ENCODE results near the gene ANKRD60. TPM values are rescaled to one million over a fixed set of nuclear protein-coding genes. Genes with fewer than 3 reads are reported as not detected.

The ANKRD60 gene
- total RNA-seq, 1 experiment from 2014 or later: not detected

DNA sequence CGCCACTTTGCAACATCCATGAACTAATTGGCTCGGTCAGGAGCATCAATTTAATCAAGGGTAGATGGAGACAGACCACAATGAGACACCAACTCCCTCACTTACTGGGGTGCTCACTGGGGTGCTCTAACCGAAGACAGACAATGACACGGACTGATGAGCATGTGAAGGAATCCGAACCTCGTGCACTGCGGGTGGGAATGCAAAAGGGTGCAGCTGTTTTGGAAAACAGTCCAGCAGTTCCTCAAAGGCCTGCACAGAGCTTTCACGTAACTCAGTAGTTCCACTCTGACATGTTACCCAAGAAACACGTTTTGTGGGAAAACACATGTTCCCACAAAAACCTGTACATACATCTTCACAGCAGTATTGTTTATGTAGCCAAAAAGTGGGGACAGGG, 26.8 kb downstream of the ANKRD60 start:
- no peak for DNase-seq (ENCODE audit: low spot score)
- in situ Hi-C loops (cut with HindIII; ENCODE audit: low sequenced_read_pairs): no loop called here

DNA sequence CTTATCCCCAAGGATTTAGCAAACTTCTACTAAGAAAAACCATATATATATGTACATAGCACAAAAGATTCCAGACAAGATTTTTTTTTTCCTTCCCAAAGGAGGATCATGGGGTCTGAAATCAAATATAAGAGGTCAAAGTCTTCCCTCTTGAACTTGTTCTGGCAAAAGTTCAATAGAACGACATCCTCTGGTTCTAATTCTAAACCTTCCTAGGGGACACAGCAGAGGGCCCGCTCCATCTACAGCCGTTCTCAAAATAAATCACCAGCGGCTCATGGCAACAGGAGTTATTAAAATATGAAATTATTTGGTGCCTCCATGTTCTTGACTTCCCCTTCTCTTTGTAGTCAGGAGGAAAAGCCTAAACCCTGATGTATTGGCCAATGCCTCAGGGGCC, 29.0 kb downstream of the ANKRD60 start:
- in situ Hi-C loops (cut with HindIII; ENCODE audit: low sequenced_read_pairs): loop anchor here (25.0 kb wide), 1 partner anchor 587 kb away; the partner anchor contains the start of gene ZBP1
- DNase-seq (ENCODE audit: low spot score): no peak

DNA sequence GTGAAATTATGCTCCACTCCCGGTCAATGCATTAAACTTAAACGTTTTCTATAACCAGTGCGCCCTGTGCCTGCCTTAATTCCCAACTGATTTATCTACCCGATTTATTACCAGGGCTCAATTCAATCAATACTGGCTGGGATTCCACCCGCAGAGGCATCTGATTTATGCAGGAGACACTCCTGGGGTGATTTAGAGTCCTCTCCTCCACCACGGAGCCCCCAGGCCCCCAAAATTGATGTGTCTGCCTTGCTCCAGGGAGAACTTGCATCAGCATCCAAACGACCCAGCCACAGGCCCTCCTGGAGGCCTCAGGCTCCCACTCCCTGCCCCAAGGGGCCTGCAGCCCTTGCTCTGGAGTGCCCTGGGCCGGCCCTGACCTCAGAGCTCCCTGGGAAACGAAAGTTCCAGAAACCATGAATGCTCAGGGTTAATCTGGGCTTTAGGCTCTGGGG, 29.5 kb downstream of the ANKRD60 start:
- DNase-seq (ENCODE audit: low spot score): no peak
- in situ Hi-C loops (cut with HindIII; ENCODE audit: low sequenced_read_pairs): loop anchor here (25.0 kb wide), 1 partner anchor 587 kb away; the partner anchor contains the start of gene ZBP1

DNA sequence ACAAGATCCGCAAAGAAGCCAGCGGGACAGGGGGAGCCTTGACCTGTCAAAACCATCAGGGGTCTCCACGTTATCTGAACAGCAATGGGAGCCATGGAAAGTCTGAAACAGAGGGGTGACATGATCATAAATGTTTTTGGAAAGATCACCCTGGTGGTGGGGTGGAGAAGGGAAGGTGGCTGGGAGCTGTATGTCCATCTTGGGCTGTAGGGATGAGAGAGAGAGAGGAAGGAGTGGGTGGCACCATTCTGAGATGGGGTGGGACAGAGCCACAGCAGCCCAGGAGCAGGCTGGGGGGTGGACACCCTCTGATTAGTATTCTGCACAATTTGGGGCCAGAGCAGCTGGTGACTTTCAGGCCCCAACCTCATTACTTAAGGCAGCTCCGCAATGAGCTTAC, 30.1 kb downstream of the ANKRD60 start:
- in situ Hi-C loops (cut with HindIII; ENCODE audit: low sequenced_read_pairs): loop anchor here (25.0 kb wide), 1 partner anchor 586 kb away; the partner anchor contains the start of gene ZBP1
- DNase-seq (ENCODE audit: low spot score): no peak

DNA sequence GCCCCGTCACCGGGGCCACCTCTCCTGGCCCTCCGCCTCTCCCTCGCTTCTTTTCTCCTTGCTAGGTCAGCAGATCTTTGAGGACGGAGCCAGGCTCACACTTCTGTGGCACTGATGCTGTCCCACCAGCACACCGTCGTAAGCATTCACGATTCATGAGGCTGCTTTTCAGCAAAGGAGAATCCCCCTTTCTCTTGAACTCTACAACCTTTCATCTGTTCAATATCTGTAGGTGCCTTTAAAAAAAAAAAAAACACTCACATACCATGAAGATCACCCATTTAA, 31.3 kb downstream of the ANKRD60 start:
- in situ Hi-C loops (cut with HindIII; ENCODE audit: low sequenced_read_pairs): loop anchor here (25.0 kb wide), 1 partner anchor 585 kb away; the partner anchor contains the start of gene ZBP1
- DNase-seq (ENCODE audit: low spot score): no peak

DNA sequence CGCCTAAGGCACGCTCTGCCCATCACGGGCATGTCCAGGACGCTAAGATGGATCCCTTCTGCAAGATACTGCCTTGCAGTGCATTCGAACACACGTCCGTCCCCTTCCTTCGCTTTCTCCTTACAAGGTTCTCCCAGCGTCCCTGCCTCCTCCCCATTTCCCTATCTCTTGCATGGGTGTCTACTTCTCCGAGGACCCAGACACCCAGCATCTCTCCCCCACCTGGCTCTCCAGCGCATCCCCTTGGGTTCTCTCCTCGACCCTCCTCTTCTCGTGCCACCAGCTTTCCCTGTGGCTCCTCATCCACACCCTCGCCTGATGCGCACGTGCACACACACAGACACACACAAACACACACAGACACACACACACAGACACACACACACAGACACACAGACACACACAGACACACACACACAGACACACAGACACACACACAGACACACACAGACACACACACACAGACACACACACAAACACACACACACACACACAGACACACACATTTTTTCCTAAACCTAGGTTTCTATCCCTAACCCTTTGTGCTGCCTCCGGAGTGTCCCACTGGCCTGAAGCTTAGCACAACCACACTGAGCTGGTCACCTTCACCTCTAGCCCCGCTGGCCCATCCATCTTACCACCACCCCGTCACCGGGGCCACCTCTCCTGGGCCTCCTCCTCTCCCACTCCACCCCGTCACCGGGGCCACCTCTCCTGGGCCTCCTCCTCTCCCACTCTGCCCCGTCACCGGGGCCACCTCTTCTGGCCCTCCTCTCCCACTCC, 31.9 kb downstream of the ANKRD60 start:
- no peak for DNase-seq (ENCODE audit: low spot score)
- in situ Hi-C loops (cut with HindIII; ENCODE audit: low sequenced_read_pairs): loop anchor here (25.0 kb wide), 1 partner anchor 584 kb away; the partner anchor contains the start of gene ZBP1

DNA sequence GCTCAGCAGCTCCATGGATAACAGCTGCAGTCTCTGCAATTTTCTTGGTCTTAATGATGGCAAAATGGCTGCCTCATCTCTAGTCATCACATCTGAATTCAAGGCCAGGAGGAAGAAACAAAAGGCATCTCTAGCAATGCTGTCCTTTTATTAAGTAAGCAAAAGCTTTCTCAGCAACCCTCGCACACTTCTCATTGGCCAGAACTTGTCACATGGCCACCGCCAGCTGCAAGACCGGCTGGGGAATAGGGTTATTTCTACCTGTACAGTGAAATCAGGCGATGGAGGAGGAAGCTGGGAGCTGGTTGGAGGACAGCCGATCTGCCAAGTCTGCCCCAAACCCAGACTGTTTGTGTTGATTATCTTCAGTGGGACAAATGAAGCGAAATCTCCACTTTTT, 33.4 kb downstream of the ANKRD60 start:
- DNase-seq (ENCODE audit: low spot score): no peak
- in situ Hi-C loops (cut with HindIII; ENCODE audit: low sequenced_read_pairs): loop anchor here (25.0 kb wide), 1 partner anchor 583 kb away; the partner anchor contains the start of gene ZBP1

DNA sequence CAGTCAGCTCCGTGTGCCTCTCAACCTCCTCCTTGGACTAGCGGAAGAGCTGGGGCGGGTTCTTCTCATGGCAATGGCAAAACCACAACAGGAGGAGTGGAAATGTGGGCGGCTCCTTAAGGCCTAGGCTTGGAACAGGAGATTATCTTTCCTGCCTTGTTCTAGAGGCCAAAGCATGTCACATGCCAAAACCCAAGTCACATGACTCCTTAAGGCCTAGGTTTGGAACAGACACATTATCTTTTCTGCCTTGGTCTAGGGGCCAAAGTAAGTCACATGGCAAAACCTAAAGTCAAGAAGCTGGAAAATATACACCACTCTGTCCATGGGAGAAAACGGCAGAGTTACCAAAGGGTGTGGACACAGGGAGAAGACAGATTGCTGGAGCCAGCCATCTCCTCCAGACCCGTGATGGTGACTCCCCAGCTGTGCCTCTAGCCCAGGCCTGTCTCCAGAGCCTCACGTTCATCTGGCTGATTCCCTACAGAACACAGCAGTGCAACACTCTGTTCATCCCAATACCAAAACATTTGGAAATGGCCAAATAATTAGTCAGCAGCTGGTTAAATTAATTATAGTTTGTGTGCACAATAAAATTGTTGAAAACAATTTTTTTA, 34.2 kb downstream of the ANKRD60 start:
- DNase-seq (ENCODE audit: low spot score): no peak
- in situ Hi-C loops (cut with HindIII; ENCODE audit: low sequenced_read_pairs): loop anchor here (25.0 kb wide), 1 partner anchor 582 kb away; the partner anchor contains the start of gene ZBP1

DNA sequence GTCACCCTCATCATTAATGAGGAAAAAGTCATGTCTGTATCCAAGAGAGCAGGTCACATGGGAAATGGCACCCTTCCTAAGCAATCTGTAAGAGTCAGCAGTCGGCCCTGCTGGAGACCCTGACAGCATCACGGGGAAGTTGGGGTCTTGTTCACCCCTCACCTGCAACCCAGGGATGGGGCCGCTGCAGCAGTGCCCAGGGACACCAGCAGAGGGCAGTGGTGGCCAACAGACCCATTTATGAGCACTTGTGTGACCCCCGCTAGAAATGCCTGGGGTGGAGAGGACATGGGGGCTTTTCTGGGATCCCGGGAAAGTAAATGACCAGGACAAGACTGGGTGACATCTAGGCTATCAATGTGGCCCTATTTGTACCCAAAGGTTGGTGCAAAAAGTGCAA, 35.9 kb downstream of the ANKRD60 start:
- in situ Hi-C loops (cut with HindIII; ENCODE audit: low sequenced_read_pairs): loop anchor here (25.0 kb wide), 1 partner anchor 580 kb away; the partner anchor contains the start of gene ZBP1
- DNase-seq (ENCODE audit: low spot score): peak; percentile 2

DNA sequence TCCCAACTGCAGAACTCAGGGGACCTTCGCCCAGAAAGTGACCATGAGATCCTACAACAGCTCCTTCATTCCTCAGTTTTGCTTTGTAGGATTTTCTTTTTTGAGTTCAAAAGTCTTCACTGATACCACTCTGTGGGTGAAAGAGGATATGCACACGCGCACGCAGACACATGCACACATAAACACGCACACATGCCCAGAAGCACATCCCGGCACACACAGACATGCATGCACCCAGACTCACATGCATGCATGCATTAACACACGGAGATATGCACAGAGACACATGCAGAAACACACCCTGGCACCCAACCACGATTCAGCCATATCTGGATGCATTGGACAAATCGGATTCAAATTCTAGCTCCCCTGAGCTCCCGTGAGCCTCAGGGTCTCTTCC, 36.4 kb downstream of the ANKRD60 start:
- no peak for DNase-seq (ENCODE audit: low spot score)
- in situ Hi-C loops (cut with HindIII; ENCODE audit: low sequenced_read_pairs): loop anchor here (25.0 kb wide), 1 partner anchor 580 kb away; the partner anchor contains the start of gene ZBP1

DNA sequence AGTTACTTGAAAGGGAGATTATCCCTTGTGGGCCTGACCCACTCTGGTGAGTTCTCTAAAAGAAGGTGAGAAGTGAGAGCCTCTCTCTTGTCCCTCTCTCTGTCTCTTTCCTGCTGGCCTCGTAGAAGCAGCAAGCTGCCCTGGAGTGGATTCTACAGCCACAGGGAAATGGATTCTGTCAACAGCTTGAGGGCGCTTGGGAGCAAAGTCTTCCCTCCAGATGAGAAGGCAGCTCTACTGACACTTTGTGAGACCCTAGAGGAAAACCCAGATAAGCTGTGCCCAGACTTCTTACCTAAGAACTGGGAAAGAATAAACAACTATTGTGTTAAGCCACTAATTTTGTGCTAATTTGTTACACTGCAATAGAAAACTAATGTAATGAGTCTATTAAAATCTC, 39.9 kb downstream of the ANKRD60 start:
- no peak for DNase-seq (ENCODE audit: low spot score)
- in situ Hi-C loops (cut with HindIII; ENCODE audit: low sequenced_read_pairs): loop anchor here (25.0 kb wide), 1 partner anchor 576 kb away; the partner anchor contains the start of gene ZBP1

DNA sequence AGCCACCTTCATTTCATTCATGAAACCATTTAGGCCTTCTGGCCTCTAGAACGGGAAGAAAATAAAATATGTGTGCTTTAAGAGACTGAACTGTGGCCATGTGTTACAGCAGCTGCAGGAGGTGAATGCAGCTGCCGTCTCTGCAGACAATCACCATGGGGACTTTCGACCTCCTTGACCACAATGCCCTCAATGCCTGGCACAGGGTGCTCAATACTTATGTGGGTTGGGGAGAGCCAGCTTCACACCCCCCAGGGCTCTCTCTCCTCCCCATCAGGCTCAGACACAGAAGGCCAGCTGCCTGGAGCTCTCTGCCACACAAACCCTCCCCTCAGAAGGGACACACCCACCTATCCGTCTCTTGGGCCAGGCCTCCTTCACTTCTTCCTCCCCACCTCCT, 43.5 kb downstream of the ANKRD60 start:
- in situ Hi-C loops (cut with HindIII; ENCODE audit: low sequenced_read_pairs): loop anchor here (25.0 kb wide), 1 partner anchor 573 kb away; the partner anchor contains the start of gene ZBP1
- DNase-seq (ENCODE audit: low spot score): no peak

DNA sequence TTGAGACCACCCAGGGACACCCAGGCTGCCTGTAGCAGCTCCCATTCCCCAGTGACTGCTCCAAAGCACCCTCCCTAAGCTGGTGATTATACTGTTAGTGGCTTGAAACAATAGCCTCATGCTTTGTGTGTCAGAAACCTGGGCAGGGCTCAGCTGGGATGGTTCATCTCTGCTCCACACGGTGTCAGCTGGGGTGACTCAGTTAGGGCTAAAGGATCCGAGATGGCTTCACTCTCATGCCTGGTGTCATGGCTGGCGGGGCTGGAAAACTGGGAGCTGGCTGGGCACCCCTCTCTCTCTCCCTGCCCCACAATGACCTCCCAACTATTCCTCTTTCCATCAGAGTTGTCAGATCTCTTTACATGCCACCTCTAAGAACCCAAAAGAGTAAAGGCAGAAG, 44.4 kb downstream of the ANKRD60 start:
- in situ Hi-C loops (cut with HindIII; ENCODE audit: low sequenced_read_pairs): loop anchor here (25.0 kb wide), 1 partner anchor 572 kb away; the partner anchor contains the start of gene ZBP1
- DNase-seq (ENCODE audit: low spot score): no peak

DNA sequence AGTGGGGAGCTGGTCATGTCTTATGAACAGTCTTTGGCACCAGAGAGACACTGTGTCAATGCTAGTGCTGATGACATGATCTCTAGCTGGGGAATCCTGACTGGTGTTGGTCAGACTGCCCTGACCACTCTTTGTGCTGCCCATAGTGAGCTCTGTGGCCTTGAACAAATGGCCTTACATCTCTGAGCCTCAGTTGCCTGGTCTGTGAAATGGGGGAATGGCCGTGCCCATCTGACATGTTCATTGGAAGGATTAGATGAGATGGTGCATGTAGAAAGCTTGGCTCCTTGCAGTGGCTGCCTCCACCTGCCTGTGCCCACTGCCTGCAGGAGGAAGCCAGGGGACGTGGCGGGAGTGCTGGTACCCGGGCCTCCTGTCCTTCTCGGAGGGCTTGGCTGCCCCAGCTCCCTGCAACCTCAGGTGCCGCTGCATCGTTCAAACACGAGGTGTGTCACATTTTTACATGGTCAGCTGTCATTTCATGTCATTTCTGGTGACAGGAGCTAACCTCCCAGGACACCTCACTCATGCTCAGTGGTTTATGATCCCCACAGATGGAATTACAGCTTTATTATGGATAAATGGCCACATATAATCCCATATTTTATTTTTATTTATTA, 45.8 kb downstream of the ANKRD60 start:
- no peak for DNase-seq (ENCODE audit: low spot score)
- in situ Hi-C loops (cut with HindIII; ENCODE audit: low sequenced_read_pairs): loop anchor here (25.0 kb wide), 1 partner anchor 570 kb away; the partner anchor contains the start of gene ZBP1

DNA sequence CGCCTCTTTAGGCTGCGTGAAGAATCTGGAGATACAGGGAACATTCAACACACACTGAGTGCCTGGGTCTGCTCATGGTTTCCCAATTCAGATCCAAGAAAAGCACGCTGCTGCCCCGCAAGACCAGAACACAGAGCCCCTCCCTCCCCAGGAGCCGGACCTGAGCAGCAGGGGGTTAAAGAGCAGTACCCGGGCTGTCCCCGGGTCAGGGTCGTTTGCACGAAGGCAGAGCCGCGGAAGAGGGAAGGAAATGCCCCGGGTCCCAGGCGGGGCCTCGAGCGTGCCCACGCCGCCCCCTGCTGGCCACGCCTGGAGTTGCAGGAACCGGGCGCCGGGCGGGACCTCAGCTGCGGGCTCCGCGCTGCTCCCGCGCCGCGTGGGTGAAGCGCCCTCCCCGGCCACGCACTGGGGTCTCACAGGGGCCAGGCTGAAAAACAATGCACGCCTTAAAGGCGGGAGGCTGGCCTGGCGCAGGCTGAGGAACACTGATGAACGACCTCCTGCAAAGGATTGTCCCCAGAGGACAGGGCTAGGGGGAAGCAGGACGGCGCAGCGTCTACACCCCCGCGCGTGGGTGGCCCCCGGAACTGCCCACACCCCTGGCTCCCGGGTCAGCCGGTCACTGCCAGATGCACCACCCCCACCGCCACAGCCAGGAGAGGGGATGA, 48.9 kb downstream of the ANKRD60 start:
- no peak for DNase-seq (ENCODE audit: low spot score)
- in situ Hi-C loops (cut with HindIII; ENCODE audit: low sequenced_read_pairs): loop anchor here (25.0 kb wide), 1 partner anchor 567 kb away; the partner anchor contains the start of gene ZBP1

DNA sequence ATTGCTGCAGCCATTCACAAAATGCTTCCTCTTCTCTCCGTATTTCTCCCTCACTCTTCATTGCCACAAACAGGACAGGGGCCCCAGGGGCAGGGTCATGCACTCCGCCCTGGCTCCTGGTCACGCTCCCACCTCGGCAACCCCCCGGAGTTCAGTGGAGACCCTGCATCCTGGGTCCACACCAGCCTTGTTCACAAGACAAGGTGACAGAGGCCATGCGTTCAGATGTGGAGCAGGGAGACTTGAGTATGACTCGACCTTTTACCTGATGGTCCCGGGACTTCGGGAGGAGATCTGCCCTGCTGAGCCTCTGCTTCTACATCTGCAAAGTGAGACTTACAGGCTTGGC, 49.4 kb downstream of the ANKRD60 start:
- in situ Hi-C loops (cut with HindIII; ENCODE audit: low sequenced_read_pairs): loop anchor here (25.0 kb wide), 1 partner anchor 567 kb away; the partner anchor contains the start of gene ZBP1

DNA sequence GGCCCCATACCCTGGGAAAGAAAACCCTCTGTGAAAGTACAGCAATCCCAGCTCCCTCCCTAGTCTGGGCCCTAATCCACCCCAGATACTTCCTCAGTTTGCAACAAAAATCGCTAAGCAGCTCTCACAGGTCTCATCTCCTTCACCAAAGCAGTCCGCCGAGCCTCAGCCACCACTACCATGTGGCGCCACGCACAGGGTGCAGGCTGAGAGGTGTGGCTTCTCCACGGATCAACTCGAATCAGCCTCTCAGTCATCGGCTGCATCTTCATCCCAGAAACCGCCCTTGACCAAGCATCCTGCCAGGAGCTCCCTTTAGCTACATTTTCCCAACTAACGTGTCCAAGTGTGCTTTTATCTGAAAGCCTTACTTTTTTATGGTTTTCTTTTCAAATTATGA, 50.7 kb downstream of the ANKRD60 start:
- in situ Hi-C loops (cut with HindIII; ENCODE audit: low sequenced_read_pairs): loop anchor here (25.0 kb wide), 1 partner anchor 565 kb away; the partner anchor contains the start of gene ZBP1
- no peak for DNase-seq (ENCODE audit: low spot score)

More for the DNA sequence above, 49.4 kb downstream of the ANKRD60 start:
- no peak for DNase-seq (ENCODE audit: low spot score)

DNA sequence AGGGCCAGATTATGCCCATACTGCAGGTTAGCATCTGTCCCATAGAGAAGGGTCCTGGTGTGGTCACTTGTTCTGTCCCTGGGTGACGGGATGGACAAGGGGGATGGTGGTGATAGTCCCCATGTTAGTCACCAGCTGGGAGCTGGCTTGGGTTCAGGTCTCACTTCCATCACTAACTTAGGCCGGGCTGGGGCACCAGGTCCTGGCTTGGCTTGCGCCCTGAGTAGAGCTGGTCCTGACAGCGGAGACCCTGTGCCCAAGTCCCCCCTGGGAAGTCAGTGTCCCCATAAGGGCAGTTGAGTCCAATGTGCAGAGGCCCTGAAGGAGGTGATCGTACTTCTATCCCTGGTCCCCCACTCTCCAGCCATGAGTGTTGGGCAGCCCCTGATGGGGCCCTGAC, 52.6 kb downstream of the ANKRD60 start:
- no peak for DNase-seq (ENCODE audit: low spot score)
- in situ Hi-C loops (cut with HindIII; ENCODE audit: low sequenced_read_pairs): loop anchor here (25.0 kb wide), 1 partner anchor 564 kb away; the partner anchor contains the start of gene ZBP1

DNA sequence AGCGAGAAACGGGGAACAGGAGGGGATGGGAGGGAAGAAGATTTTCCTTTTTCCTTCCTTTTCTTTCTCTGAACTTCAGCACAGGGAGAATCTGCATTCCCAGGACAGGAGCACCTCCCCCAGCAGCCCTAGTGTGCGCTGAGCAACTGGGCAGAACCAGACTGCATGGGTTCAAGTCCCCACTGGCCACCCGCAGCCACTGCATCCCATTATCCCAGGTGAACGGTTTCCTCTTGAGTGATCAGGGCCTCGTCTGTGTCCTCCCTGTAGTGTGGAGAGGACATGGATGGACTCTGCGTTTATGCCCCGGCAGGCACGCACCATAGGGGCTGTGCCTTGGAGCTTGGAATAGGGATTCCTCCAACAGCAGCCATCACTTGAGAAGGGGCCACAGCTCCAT, 53.0 kb downstream of the ANKRD60 start:
- DNase-seq (ENCODE audit: low spot score): no peak
- in situ Hi-C loops (cut with HindIII; ENCODE audit: low sequenced_read_pairs): loop anchor here (25.0 kb wide), 1 partner anchor 563 kb away; the partner anchor contains the start of gene ZBP1

Data from G401 (cell line).